ENCODE data around the gene TGFB3.
"Not testable (repeated sequence)": the region's sequence is repeated elsewhere in the genome, so short reads cannot be mapped to it uniquely, and the experiment has no call there.

The TGFB3 gene

DNA sequence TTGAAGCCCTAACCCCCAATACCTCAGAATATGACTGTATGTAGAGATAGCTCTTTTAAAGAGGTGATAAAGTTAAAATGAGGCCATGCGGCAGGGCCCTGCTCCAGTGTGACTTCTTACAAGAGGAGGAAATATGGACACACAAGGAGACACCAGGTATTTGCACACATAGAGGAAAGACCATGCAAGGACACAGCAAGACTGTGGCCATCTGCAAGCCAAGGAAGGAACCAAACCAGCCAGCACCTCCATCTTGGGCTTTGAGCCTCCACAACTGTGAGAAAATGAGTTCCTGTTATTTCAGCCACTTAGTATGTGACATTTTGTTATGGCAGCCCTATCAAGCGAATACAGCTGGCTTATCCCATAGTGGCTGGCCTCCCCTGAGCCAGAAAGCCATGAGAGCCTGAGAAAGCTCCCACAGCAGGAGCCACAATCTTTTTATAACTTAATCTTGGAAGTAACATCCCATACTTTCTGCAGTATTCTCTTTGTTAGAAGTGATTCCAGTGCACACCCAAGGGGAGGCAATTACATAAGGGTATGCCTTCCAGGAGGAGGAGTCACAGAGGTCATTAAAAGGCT, 48.0 kb downstream of the TGFB3 start:
- H3K4me3 ChIP-seq (ENCODE audit: low read length in 2 of 2), result no peak overlapping the region
- H3K27me3 ChIP-seq (ENCODE audit: control insufficient read depth in 2 of 2, insufficient read depth in 2 of 2, low read length in 2 of 2), result no peaks in the 10 kb centered on the region
- no peaks in the 10 kb centered on the region for H3K9me3 ChIP-seq (ENCODE audit: control insufficient read depth in 2 of 2, low read length in 2 of 2)
- no peak overlapping the region for H3K27ac ChIP-seq (ENCODE audit: low read depth in 2 of 2, low read length in 2 of 2)
- H3K36me3 ChIP-seq (ENCODE audit: control insufficient read depth in 2 of 2, insufficient read depth in 2 of 2, low read length in 2 of 2), result peaks cover 0 to 2% of the 10 kb centered on the region in 2 donors
- H3K4me1 ChIP-seq (ENCODE audit: control insufficient read depth in 2 of 2, insufficient read depth in 2 of 2, low read length in 2 of 2), result no peaks in the 10 kb centered on the region
- H3K9ac ChIP-seq (ENCODE audit: low read depth in 1 of 2, low read length in 2 of 2), result no peak overlapping the region

DNA sequence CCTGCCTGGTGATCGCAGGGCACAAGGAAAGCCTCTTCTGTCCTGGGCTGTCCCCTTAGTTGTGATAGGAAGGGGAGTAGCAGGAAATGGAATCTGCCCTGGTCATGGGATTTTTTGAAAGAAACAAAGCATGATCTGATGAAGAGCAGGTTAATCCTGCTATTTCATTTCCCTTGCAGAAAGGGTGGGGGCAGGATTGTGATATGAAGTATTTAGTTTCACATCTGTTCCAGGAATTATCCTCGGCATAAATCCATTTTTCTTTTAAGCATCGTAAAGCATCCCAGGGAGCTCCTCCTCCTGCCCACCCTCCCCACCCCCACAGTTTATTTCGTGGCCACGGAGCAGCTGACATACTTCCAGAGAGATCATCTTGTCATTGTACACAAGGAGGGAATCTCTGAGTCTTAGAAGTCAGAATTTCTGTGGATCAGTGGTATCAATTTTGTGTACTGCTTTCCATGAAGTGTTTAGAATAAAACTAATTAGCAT, 53.1 kb downstream of the TGFB3 start:
- no peak overlapping the region for H3K27ac ChIP-seq (ENCODE audit: low read depth in 2 of 2, low read length in 2 of 2)
- no peak overlapping the region for H3K9ac ChIP-seq (ENCODE audit: low read depth in 1 of 2, low read length in 2 of 2)
- H3K36me3 ChIP-seq (ENCODE audit: control insufficient read depth in 2 of 2, insufficient read depth in 2 of 2, low read length in 2 of 2), result peaks cover 0 to under 1% of the 10 kb centered on the region in 2 donors

GRCh38 chr14:75927564-75928087, 54.2 kb downstream of the TGFB3 start:
- no peak overlapping the region for H3K9ac ChIP-seq (ENCODE audit: low read depth in 1 of 2, low read length in 2 of 2)

More for the DNA sequence above, 53.1 kb downstream of the TGFB3 start:
- Histone ChIP-seq H3K4me3 (ENCODE audit: low read length in 2 of 2) (no peak overlapping the region), H3K4me1 (ENCODE audit: control insufficient read depth in 2 of 2, insufficient read depth in 2 of 2, low read length in 2 of 2) (no peaks in the 10 kb centered on the region), H3K27me3 (ENCODE audit: control insufficient read depth in 2 of 2, insufficient read depth in 2 of 2, low read length in 2 of 2) (no peaks in the 10 kb centered on the region), H3K9me3 (ENCODE audit: control insufficient read depth in 2 of 2, low read length in 2 of 2) (no peaks in the 10 kb centered on the region)

GRCh38 chr14:75926431-75927115, 55.2 kb downstream of the TGFB3 start:
- no peak overlapping the region for H3K4me3 ChIP-seq (ENCODE audit: low read length in 2 of 2)

More at GRCh38 chr14:75927564-75928087, 54.2 kb downstream of the TGFB3 start:
- no peaks in the 10 kb centered on the region for H3K27me3 ChIP-seq (ENCODE audit: control insufficient read depth in 2 of 2, insufficient read depth in 2 of 2, low read length in 2 of 2)
- no peak overlapping the region for H3K27ac ChIP-seq (ENCODE audit: low read depth in 2 of 2, low read length in 2 of 2)
- H3K4me3 ChIP-seq (ENCODE audit: low read length in 2 of 2), result no peak overlapping the region
- H3K9me3 ChIP-seq (ENCODE audit: control insufficient read depth in 2 of 2, low read length in 2 of 2), result no peaks in the 10 kb centered on the region
- H3K4me1 ChIP-seq (ENCODE audit: control insufficient read depth in 2 of 2, insufficient read depth in 2 of 2, low read length in 2 of 2), result no peaks in the 10 kb centered on the region
- no peaks in the 10 kb centered on the region for H3K36me3 ChIP-seq (ENCODE audit: control insufficient read depth in 2 of 2, insufficient read depth in 2 of 2, low read length in 2 of 2)

GRCh38 chr14:75925141-75925840, 56.5 kb downstream of the TGFB3 start:
- H3K9me3 ChIP-seq (ENCODE audit: control insufficient read depth in 2 of 2, low read length in 2 of 2); H3K27me3 ChIP-seq (ENCODE audit: control insufficient read depth in 2 of 2, insufficient read depth in 2 of 2, low read length in 2 of 2); H3K9ac ChIP-seq (ENCODE audit: low read depth in 1 of 2, low read length in 2 of 2); H3K4me1 ChIP-seq (ENCODE audit: control insufficient read depth in 2 of 2, insufficient read depth in 2 of 2, low read length in 2 of 2); H3K36me3 ChIP-seq (ENCODE audit: control insufficient read depth in 2 of 2, insufficient read depth in 2 of 2, low read length in 2 of 2); H3K27ac ChIP-seq (ENCODE audit: low read depth in 2 of 2, low read length in 2 of 2); H3K4me3 ChIP-seq (ENCODE audit: low read length in 2 of 2): not testable (repeated sequence)

More at GRCh38 chr14:75926431-75927115, 55.2 kb downstream of the TGFB3 start:
- Histone ChIP-seq H3K27ac (ENCODE audit: low read depth in 2 of 2, low read length in 2 of 2) (no peak overlapping the region), H3K9ac (ENCODE audit: low read depth in 1 of 2, low read length in 2 of 2) (no peak overlapping the region), H3K9me3 (ENCODE audit: control insufficient read depth in 2 of 2, low read length in 2 of 2) (no peaks in the 10 kb centered on the region), H3K27me3 (ENCODE audit: control insufficient read depth in 2 of 2, insufficient read depth in 2 of 2, low read length in 2 of 2) (no peaks in the 10 kb centered on the region), H3K36me3 (ENCODE audit: control insufficient read depth in 2 of 2, insufficient read depth in 2 of 2, low read length in 2 of 2) (no peaks in the 10 kb centered on the region), H3K4me1 (ENCODE audit: control insufficient read depth in 2 of 2, insufficient read depth in 2 of 2, low read length in 2 of 2) (no peaks in the 10 kb centered on the region)

GRCh38 chr14:75920421-75920820, 61.4 kb downstream of the TGFB3 start:
- H3K27me3 ChIP-seq (ENCODE audit: control insufficient read depth in 2 of 2, insufficient read depth in 2 of 2, low read length in 2 of 2); H3K9me3 ChIP-seq (ENCODE audit: control insufficient read depth in 2 of 2, low read length in 2 of 2); H3K4me3 ChIP-seq (ENCODE audit: low read length in 2 of 2); H3K36me3 ChIP-seq (ENCODE audit: control insufficient read depth in 2 of 2, insufficient read depth in 2 of 2, low read length in 2 of 2); H3K9ac ChIP-seq (ENCODE audit: low read depth in 1 of 2, low read length in 2 of 2); H3K27ac ChIP-seq (ENCODE audit: low read depth in 2 of 2, low read length in 2 of 2); H3K4me1 ChIP-seq (ENCODE audit: control insufficient read depth in 2 of 2, insufficient read depth in 2 of 2, low read length in 2 of 2): not testable (repeated sequence)

DNA sequence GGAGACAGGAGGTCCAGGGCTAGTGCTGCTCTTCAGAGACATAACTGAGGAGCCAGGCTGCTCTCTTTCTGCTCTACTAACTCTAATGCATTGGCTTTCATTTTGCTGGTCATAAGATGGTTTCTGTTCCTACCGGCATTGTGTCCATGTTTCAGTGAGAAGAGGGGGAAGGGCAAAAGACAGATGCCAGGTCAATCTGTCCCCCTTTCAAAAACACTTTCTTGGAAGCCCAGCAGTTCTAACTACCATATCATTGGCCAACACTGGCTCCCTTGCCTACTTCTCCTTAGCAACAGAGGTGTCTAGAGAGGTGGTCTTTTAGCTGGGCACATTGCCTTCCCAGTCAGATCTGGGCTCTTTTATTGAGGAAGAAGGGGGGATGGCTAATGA, 63.9 kb downstream of the TGFB3 start:
- no peaks in the 10 kb centered on the region for H3K36me3 ChIP-seq (ENCODE audit: control insufficient read depth in 2 of 2, insufficient read depth in 2 of 2, low read length in 2 of 2)
- H3K9me3 ChIP-seq (ENCODE audit: control insufficient read depth in 2 of 2, low read length in 2 of 2), result no peaks in the 10 kb centered on the region
- no peaks in the 10 kb centered on the region for H3K27me3 ChIP-seq (ENCODE audit: control insufficient read depth in 2 of 2, insufficient read depth in 2 of 2, low read length in 2 of 2)
- no peak overlapping the region for H3K27ac ChIP-seq (ENCODE audit: low read depth in 2 of 2, low read length in 2 of 2)
- no peak overlapping the region for H3K9ac ChIP-seq (ENCODE audit: low read depth in 1 of 2, low read length in 2 of 2)
- peaks cover 0 to 3% of the 10 kb centered on the region in 2 donors for H3K4me1 ChIP-seq (ENCODE audit: control insufficient read depth in 2 of 2, insufficient read depth in 2 of 2, low read length in 2 of 2)
- no peak overlapping the region for H3K4me3 ChIP-seq (ENCODE audit: low read length in 2 of 2)

DNA sequence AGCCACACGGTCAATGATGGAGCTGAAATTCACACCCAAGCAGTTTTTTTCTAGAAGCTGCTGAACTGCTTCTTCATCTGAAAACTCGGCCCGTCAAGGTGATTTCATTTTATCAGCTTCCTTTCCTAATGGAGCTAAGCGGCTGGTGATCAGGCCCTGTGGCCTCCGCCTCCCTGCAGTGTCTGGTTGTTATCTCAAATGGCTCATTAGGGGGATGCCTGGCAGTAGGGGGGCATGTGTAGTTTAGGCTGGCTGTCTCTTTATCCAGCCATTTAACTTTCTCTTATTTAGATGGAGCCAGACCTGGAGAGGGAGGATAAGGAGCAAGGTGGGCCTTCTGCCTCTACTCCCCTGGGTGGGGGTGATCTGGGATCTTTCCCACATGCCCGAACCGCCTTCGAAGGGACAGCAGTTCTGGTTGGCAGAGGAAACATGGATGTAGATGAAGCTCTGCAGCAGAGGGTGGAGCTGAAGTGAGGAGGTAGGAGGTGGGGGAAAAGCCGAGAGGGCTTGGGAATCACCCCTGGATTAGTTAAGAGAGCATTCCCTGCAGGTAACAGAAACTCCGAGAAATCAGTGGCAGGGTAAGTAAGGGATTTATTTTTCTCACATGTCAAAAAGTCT, 64.4 kb downstream of the TGFB3 start:
- Histone ChIP-seq H3K9ac (ENCODE audit: low read depth in 1 of 2, low read length in 2 of 2) (no peak overlapping the region), H3K4me3 (ENCODE audit: low read length in 2 of 2) (no peak overlapping the region), H3K4me1 (ENCODE audit: control insufficient read depth in 2 of 2, insufficient read depth in 2 of 2, low read length in 2 of 2) (peaks cover 0 to 7% of the 10 kb centered on the region in 2 donors), H3K9me3 (ENCODE audit: control insufficient read depth in 2 of 2, low read length in 2 of 2) (no peaks in the 10 kb centered on the region), H3K27me3 (ENCODE audit: control insufficient read depth in 2 of 2, insufficient read depth in 2 of 2, low read length in 2 of 2) (no peaks in the 10 kb centered on the region), H3K27ac (ENCODE audit: low read depth in 2 of 2, low read length in 2 of 2) (no peak overlapping the region), H3K36me3 (ENCODE audit: control insufficient read depth in 2 of 2, insufficient read depth in 2 of 2, low read length in 2 of 2) (no peaks in the 10 kb centered on the region)

DNA sequence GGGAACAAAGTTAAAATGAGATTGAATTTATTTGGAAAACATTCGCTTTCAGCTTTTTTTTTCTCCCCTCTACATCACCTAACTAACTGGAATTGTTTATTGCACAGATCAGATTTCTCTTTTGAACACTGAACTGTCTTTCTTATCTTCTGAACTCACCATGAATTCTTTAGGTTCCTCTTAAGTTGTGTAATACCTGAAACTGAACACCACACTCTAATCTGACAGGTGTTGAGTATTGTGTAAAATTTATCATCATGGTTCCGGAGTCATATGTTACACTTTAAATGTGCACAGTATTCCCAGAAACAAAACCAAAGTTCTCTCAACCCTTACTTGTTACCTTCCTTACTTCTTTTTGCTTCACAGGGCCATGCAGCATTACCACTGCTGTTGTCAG, 66.8 kb downstream of the TGFB3 start:
- Histone ChIP-seq H3K27me3 (ENCODE audit: control insufficient read depth in 2 of 2, insufficient read depth in 2 of 2, low read length in 2 of 2) (no peaks in the 10 kb centered on the region), H3K27ac (ENCODE audit: low read depth in 2 of 2, low read length in 2 of 2) (no peak overlapping the region), H3K9ac (ENCODE audit: low read depth in 1 of 2, low read length in 2 of 2) (no peak overlapping the region), H3K4me3 (ENCODE audit: low read length in 2 of 2) (no peak overlapping the region), H3K4me1 (ENCODE audit: control insufficient read depth in 2 of 2, insufficient read depth in 2 of 2, low read length in 2 of 2) (peaks cover 0 to 7% of the 10 kb centered on the region in 2 donors), H3K9me3 (ENCODE audit: control insufficient read depth in 2 of 2, low read length in 2 of 2) (no peaks in the 10 kb centered on the region), H3K36me3 (ENCODE audit: control insufficient read depth in 2 of 2, insufficient read depth in 2 of 2, low read length in 2 of 2) (no peaks in the 10 kb centered on the region)

DNA sequence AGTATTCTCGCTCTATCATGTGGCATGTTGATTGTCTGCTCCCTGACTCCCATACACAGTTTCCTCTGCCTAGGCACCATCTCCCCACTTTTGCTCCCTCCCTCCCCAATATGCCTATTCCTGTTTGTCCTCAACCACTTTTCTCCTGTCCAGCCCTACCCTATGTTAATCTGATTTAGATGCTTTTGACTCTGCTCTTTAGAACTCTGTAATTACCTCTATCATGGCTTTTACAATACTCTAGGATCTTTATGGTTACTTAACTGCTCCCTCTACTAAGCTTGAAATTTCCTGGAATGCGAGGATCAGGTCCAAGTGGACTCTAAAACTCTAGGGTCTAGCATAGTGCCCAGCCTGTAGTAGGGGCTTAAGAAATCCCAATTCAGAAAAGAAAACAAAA, 68.6 kb downstream of the TGFB3 start:
- Histone ChIP-seq H3K9me3 (ENCODE audit: control insufficient read depth in 2 of 2, low read length in 2 of 2) (no peaks in the 10 kb centered on the region), H3K4me3 (ENCODE audit: low read length in 2 of 2) (no peak overlapping the region), H3K27ac (ENCODE audit: low read depth in 2 of 2, low read length in 2 of 2) (peak overlapping the region in 1 of 2 donors; percentile 19), H3K36me3 (ENCODE audit: control insufficient read depth in 2 of 2, insufficient read depth in 2 of 2, low read length in 2 of 2) (no peaks in the 10 kb centered on the region), H3K4me1 (ENCODE audit: control insufficient read depth in 2 of 2, insufficient read depth in 2 of 2, low read length in 2 of 2) (peaks cover 0 to 7% of the 10 kb centered on the region in 2 donors), H3K9ac (ENCODE audit: low read depth in 1 of 2, low read length in 2 of 2) (no peak overlapping the region), H3K27me3 (ENCODE audit: control insufficient read depth in 2 of 2, insufficient read depth in 2 of 2, low read length in 2 of 2) (no peaks in the 10 kb centered on the region)

Data from mucosa of rectum (tissue), 2 donors.